Stimulated activated CD4-positive, alpha-beta T cell treated with anti-CD3 and anti-CD28 coated beads, Interleukin-12 subunit alpha, Interleukin-12 subunit beta, amount 100 ng/mL, for 24 hours (primary cell): ENCODE results near the gene SERBP1.
A peak's percentile ranks its signal among the peaks of the same experiment; 100 is the strongest.
"Not testable (repeated sequence)": the region's sequence is repeated elsewhere in the genome, so short reads cannot be mapped to it uniquely, and the experiment has no call there.

ENCODE experiments used
- DNase-seq, 2 experiments: peaks; one replicate each; pipeline ENCODE4 v3.0.0-alpha.2; 2020; ENCODE audit warnings: low read depth in 2 of 2

SERBP1 gene

GRCh38 chr1:67430358-67431155 is at the start of gene SERBP1:
TSS of gene SERBP1 (minus strand) at chr1:67430402. CDS start at chr1:67430300, 102 bp downstream.
- peak; percentile 91 to 94 for DNase-seq

DNA sequence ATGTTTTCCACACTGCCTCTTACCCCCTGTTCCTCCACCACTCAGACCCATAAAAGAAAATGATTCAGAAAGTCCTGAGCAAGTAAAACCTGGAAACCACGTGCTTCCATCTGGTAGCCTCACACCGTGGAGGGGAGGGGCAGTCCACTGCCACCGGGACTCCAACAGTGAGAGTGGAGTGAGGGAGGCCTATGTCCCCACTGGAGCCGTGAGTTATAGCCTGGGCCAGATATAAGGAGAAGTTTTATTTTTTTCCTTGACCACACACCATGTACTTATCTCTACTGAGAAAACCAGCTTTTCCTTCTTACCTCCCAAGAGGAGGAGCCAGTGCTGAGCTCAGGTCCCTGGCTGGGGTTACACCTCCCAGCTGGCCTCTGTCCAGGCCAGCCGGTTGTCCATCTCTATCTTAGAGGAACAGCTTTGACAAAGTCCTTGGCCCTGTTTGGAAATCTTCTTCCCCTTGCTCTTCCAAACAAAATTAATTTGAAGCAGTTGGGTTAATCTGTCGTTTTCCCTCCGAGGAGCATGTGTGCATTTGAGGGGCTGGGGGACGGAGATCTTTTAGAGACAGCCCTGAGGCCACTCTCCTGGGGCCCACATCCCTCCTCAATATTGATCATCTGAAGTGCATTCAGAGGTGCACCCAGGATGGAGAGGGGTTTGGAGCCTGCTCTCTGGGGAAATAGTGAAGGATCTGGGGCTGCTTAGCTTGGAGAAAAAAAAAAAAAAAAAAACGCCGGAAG is 49.1 kb upstream of the SERBP1 start:
- DNase-seq = no peak

DNA sequence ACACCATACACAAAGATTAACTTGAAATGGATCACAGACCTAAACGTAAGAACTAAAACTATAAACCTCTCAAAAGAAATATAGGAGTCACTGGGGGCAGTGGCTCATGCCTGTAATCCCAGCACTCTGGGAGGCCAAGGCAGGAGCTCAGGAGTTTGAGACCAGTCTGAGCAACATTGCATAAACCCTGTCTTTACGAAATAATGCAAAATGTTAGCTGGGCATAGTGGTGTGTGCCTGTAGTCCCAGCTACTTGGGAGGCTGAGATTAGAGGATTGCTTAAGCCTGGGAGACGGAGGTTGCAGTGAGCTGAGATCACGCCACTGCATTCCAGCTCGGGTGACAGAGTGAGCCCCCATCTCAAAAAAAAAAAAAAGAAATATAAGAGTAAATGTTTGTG is 46.7 kb upstream of the SERBP1 start:
- DNase-seq = no peak

DNA sequence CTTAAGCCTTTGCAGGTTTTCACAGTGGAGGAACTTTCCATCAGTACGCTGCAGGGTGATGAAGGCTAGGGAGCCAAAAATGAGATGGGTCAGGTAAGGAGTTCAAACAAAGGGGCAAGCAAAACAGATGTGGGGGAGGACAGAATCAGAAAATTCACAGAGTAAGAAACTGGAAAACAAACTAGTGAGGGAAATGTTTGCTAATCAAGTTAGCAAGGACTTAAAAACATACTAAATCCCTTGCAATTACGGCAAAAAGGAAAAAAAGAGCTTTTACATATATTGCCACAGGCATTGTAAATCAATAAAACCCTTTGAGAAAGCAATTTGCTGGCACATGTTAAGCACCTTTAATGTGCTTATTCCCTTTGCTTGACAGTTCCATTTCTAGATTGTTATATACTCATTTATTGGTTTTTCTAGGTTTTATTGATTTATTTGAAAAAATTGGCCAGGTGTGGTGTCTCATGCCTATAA is 45.8 kb upstream of the SERBP1 start:
- no peak for DNase-seq

DNA sequence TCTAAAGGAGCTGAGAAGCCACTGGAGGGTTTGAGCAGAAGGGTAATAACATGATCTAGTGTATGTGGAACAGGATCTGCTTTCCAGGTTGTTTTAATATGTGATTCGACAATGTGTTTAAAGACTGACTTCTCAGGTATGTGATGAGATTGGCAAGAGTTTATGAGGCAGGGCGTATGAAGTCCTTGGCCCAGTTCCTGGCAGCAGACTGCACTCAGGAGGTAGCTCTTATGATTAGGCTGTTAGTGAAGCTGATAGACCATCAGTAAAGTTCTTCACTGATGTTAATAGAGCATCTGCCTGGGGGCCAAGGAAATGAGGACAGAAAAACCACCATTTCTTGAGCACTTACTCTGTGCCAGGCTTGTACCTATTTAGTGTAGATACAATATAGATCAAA is 41.9 kb upstream of the SERBP1 start:
- no peak for DNase-seq

DNA sequence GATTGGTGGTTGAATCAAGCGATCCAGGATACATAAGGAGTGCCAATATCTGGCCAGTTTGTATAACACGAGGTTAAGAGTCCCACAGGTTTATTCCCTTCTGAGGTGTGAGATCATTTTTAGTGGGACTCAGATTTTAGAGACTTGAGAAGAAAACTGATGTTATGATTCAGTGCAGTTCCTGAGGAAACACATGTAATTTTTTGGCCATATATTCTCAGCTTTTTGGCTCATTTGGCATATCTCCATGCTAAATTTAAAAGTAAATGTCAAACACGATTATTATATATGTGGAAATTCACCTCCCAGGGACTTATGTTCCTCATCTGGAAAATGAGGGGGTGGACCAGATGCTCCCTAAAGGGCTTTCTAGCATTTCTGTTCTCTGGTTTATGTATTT is 39.2 kb upstream of the SERBP1 start:
- DNase-seq = no peak

DNA sequence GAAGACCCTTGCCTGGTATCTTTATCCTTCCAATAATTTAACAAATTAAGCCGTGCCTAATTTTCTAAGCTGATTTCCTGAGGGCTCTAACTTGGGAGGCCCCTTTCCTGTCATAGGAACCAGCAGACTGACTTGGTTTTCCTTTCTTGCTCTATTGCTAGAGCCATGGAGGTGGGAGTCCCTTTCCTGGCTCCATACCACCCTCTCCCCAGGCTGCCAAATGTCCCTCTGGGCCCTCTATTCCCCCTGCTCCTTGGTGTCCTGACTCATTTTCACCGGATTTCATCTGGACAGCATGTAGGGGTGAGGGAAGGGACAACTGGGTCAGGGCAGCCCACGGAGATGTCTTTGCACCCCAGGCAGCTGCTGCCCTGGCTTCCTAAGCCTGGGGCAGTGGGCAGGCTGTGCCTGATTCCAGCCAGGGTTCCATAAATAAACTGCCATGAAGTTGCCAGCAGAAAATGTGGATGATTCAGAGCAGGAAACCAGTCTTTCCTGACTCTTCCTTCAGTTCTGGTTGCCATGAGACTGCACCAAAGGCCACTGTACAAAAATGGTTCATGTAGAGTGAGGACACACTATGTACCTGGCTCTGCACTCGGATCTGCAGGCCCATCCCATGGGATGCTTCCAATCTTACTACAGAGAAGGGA is 38.0 kb upstream of the SERBP1 start:
- DNase-seq = no peak

- no peak for DNase-seq
Measured at GRCh38 chr1:67465375-67465774, 35.2 kb upstream of the SERBP1 start.

GRCh38 chr1:67464746-67465145 is 34.5 kb upstream of the SERBP1 start:
- no peak for DNase-seq

DNA sequence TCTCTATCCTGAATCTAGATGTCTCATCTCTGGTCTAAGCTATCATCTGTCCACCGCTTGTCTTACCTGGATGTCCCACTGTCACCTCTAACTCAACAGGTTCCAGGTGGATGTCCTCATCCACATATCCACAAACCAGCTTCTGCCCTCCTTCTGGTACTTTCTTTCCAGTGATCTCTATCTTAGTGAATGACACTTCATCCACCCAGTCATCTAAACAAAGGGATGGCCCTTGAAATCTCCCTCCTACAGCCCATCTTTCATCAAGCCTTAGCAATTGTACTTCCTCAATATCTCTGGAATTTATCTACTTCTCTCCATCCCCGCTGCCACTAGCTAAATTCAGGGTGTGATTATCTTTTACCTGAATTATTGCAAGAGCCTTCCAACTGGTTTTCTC is 33.9 kb upstream of the SERBP1 start:
- DNase-seq = no peak

DNA sequence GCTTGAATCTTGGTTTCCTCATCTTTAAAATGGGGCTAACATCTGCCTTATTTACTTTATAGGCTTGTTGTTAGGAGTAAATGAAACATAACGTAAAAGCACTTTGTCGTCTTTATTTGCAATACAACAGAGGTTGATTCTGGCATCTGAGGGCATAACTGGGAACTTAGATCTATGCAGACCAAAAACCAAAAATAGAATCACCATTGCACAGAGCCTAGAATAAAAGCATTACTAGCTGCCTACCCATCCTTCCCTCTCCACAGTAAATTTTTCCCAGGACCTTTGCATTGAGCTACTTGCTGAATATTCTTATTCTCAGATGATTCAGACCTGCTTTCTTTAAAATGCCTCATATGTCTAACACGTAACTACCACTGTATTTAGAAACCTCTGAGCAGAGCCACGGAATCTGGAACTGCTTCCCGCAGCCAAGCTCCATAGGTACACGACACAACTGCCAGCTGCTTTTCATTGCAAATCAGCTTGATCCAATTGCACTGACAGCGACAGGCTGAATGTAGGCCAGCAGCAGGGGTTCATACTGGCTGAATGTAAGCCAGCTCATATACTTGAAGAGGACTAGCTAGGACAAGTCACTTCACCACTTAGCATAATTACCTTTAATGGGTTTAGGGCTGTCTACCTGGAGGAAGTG is 33.2 kb upstream of the SERBP1 start:
- DNase-seq = no peak

DNA sequence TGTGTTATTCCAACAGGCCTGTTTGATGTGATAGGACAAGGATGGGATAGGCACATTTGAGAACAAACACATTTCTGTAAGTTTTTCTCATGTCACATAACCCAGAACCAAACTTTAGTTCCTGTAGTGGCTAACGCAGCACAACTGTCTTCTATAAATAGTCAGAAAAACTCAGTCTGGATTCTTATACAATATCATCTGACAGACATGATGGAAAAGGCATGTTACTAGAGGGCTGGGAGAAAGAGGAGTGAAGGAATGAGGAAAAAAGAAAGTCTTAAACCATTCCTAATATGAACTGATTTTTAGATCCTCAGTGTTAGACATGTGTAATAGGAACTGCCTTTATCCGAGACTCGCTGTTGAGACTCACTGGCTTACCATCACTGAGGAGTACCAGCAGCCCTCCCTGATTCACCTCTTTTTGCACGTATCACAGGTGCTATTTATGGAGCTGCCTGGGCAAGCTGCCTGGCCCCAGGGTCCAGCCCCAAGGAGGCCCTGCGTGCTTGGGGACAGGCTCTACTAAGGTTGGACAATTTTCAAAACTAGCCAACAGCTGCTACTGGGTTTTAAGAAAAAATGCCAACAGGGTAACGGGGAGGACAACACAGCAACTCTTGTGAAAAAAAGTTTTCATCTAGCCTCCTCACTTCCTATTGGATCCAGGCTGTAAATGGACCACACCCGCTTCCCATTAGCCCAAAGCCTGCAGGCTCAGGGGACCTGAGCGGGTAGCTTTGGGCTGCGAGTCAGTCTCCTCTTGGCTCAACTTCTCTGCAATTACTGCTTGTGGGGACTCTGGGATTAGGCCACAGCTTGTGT is 30.7 kb upstream of the SERBP1 start:
- no peak for DNase-seq

GRCh38 chr1:67459068-67459467 is 28.9 kb upstream of the SERBP1 start:
- DNase-seq = no peak

GRCh38 chr1:67458663-67459062 is 28.5 kb upstream of the SERBP1 start:
- DNase-seq = no peak

DNA sequence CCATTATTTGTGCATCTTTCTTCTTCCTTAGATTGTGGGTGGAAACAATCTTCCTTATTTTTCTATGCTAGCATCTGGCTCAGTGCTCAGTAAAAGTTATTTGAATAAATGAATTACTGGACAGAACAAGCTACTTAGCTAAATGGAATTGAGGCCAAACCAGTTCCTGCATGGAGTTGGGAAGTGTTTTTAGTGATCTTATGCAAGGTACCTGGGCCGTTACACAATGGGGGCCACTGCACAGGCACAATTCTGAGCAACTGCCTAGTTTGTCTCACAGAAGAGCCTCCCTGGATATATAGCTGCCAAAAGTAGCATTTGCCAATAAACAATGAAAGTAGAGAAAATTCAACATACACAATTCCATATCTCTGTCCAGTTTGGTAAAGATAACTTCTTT is 27.0 kb upstream of the SERBP1 start:
- DNase-seq = no peak

DNA sequence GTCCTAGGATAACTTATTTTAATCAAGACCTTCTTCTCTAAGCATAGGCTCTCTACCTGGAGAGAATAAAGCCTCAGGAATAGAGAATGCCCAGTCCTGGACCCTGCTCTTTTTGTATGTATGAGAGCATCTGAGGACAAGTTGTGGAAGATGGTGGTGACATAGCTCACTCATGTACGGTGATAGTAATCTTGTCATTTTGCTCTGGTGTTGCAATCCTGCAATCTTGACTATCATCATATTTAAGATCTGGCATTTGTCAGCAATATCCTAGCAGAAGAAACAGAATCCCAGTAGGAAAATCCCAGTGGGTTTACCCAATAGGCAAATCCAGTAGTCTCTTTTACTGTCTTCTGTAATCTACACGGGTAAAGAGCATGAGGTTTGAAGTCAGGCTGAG is 21.6 kb upstream of the SERBP1 start:
- DNase-seq = no peak

DNA sequence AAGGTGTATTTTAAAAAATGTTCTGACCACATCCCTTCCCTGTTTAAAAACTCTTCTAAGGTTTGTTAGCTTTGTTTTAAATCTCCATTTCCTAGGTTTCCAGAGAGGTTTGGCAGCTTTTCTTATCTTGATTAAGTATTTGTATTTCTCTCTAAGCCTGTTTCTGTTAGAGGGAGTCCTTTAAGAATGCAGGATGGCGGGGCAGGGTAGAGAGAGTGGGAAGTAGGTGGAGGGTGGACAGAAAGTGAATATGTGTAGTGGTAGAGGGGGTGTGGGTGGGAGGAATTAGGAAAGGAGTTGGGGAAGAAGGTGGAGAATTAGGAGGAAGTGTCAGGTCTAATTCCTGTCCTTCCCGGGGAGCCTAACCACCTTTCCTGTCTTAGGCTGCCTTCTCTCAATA is 21.2 kb upstream of the SERBP1 start:
- no peak for DNase-seq

DNA sequence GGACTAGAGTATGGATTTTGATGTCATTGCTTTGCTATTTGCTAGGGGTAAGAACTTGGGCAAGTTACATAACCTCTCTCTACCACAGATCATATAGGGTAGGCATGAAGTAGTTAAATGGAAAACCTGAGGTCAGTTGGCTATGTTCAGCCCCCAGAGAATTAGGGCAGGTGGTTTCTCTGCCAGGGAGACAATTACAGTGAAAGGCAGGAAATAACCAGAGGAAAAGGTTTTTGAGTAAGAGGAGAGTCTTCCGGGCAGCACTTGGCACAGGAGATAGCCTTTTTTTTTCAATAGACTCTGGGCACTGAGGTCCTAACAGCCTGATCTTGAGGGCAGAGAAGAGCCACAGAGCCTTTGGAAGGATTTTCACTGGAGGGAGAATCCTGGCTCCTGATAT is 16.7 kb upstream of the SERBP1 start:
- DNase-seq = no peak

DNA sequence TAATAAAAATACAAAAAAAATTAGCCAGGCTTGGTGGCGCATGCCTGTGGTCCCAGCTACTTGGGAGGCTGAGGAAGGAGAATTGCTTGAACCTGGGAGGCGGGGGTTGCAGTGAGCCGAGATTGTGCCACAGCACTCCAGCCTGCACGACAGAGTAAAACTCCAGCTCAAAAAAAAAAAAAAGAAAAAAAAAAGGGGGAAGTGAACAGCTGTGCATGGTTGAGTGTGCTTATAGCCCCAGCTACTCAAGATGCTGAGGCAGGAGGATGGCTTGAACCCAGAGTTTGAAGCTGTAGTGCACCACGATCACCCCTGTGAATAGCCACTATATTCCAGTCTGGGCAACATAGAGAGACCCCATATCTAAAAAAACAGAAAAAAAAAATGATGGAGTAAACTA is 15.8 kb upstream of the SERBP1 start:
- DNase-seq = not testable (repeated sequence)

GRCh38 chr1:67441739-67442281 is 11.6 kb upstream of the SERBP1 start:
- DNase-seq = no peak

GRCh38 chr1:67441183-67441582 is 11.0 kb upstream of the SERBP1 start:
- peak in 1 of 2 experiments; percentile 40 for DNase-seq
